H9 (cell line): ENCODE results near the gene MBD5. TPM values are rescaled to one million over a fixed set of nuclear protein-coding genes. Genes with fewer than 3 reads are reported as not detected.

ENCODE experiments used
- DNase-seq: peaks from one replicate; pipeline ENCODE4 v3.0.0-alpha.2; 2017
- H2AFZ ChIP-seq: one replicate; pipeline ENCODE4 v1.6.1; 2013; ENCODE audit warnings: mild to moderate bottlenecking, low read length, control low read depth, moderate library complexity
- H2AK5ac ChIP-seq: 2 replicates; pipeline ENCODE4 v1.6.1; 2013; ENCODE audit warnings: low read length, control low read depth, mixed read lengths; ENCODE audit not compliant: insufficient read length
- H2BK120ac ChIP-seq: one replicate; pipeline ENCODE4 v1.6.1; 2013; ENCODE audit warnings: low read depth, mild to moderate bottlenecking, low read length, control low read depth, inconsistent platforms; ENCODE audit not compliant: poor library complexity, severe bottlenecking
- H2BK12ac ChIP-seq: 2 replicates; pipeline ENCODE4 v1.6.1; 2013; ENCODE audit warnings: low read length, control low read depth, mixed read lengths, low read depth; ENCODE audit not compliant: insufficient read length
- H2BK15ac ChIP-seq: 2 replicates; pipeline ENCODE4 v1.6.1; 2013; ENCODE audit warnings: low read depth, low read length, control low read depth
- H2BK20ac ChIP-seq: one replicate; pipeline ENCODE4 v1.6.1; 2013; ENCODE audit warnings: low read depth, mild to moderate bottlenecking, low read length, control low read depth, inconsistent platforms; ENCODE audit not compliant: poor library complexity, severe bottlenecking
- H2BK5ac ChIP-seq: 2 replicates; pipeline ENCODE4 v1.6.1; 2013; ENCODE audit warnings: low read length, control low read depth, mixed read lengths; ENCODE audit not compliant: insufficient read length
- H3K14ac ChIP-seq: 2 replicates; pipeline ENCODE4 v1.6.1; 2013; ENCODE audit warnings: low read length, control low read depth; ENCODE audit not compliant: insufficient read depth
- H3K18ac ChIP-seq: 2 replicates; pipeline ENCODE4 v1.6.1; 2013; ENCODE audit warnings: low read depth, mild to moderate bottlenecking, mixed read lengths, low read length, control low read depth; ENCODE audit not compliant: insufficient read length
- H3K23ac ChIP-seq: 2 replicates; pipeline ENCODE4 v1.6.1; 2013; ENCODE audit warnings: low read length, control low read depth, mixed read lengths, low read depth; ENCODE audit not compliant: insufficient read length
- H3K23me2 ChIP-seq: 2 replicates; pipeline ENCODE4 v1.6.1; 2013; ENCODE audit warnings: low read depth, mild to moderate bottlenecking, mixed read lengths, low read length, control low read depth; ENCODE audit not compliant: insufficient read length, poor library complexity, severe bottlenecking
- H3K27ac ChIP-seq: 2 replicates; pipeline ENCODE4 v1.5.1; 2013; ENCODE audit warnings: low read length, control low read depth, mixed read lengths, low read depth; ENCODE audit not compliant: insufficient read length
- H3K27me3 ChIP-seq: 2 replicates; pipeline ENCODE4 v1.6.1; 2013; ENCODE audit warnings: low read length, control low read depth, inconsistent platforms; ENCODE audit not compliant: insufficient read depth
- H3K4ac ChIP-seq: 2 replicates; pipeline ENCODE4 v1.6.1; 2013; ENCODE audit warnings: low read depth, mild to moderate bottlenecking, control low read depth, inconsistent platforms, low read length, moderate library complexity
- H3K4me1 ChIP-seq: 2 replicates; pipeline ENCODE4 v1.6.1; 2013; ENCODE audit warnings: low read length, control low read depth, inconsistent platforms; ENCODE audit not compliant: insufficient read depth
- H3K4me2 ChIP-seq: 2 replicates; pipeline ENCODE4 v1.6.1; 2013; ENCODE audit warnings: low read length, control low read depth, mixed read lengths; ENCODE audit not compliant: insufficient read length, insufficient read depth
- H3K56ac ChIP-seq: 2 replicates; pipeline ENCODE4 v1.6.1; 2013; ENCODE audit warnings: low read depth, mild to moderate bottlenecking, mixed read lengths, low read length, control low read depth; ENCODE audit not compliant: insufficient read length
- H3K79me1 ChIP-seq: 2 replicates; pipeline ENCODE4 v1.6.1; 2013; ENCODE audit warnings: low read depth, mild to moderate bottlenecking, moderate library complexity, low read length, control low read depth, inconsistent platforms; ENCODE audit not compliant: insufficient read depth, poor library complexity, severe bottlenecking
- H3K79me2 ChIP-seq: 2 replicates; pipeline ENCODE4 v1.6.1; 2013; ENCODE audit warnings: low read length, control low read depth, inconsistent platforms; ENCODE audit not compliant: insufficient read depth
- H3K9ac ChIP-seq: 2 replicates; pipeline ENCODE4 v1.6.1; 2013; ENCODE audit warnings: low read length, control low read depth, mixed read lengths; ENCODE audit not compliant: insufficient read length; ENCODE audit errors: extremely low read depth
- H3K9me3 ChIP-seq: one replicate; pipeline ENCODE4 v1.6.1; 2013; ENCODE audit warnings: low read depth, low read length, inconsistent platforms; ENCODE audit not compliant: control insufficient read depth
- H3T11ph ChIP-seq: one replicate; pipeline ENCODE4 v1.6.1; 2013; ENCODE audit warnings: mild to moderate bottlenecking, low read length, control low read depth, inconsistent platforms
- H4K20me1 ChIP-seq: one replicate; pipeline ENCODE4 v1.6.1; 2013; ENCODE audit not compliant: control insufficient read depth, insufficient read length, insufficient read depth
- H4K5ac ChIP-seq: 2 replicates; pipeline ENCODE4 v1.6.1; 2013; ENCODE audit warnings: low read depth, mild to moderate bottlenecking, mixed read lengths, low read length, control low read depth; ENCODE audit not compliant: insufficient read length
- H4K8ac ChIP-seq: replicated peaks from 2 replicates; pipeline ENCODE4 v1.6.1; 2013; ENCODE audit warnings: low read length, control low read depth, mixed read lengths, low read depth; ENCODE audit not compliant: insufficient read length
- H4K91ac ChIP-seq: 2 replicates; pipeline ENCODE4 v1.6.1; 2013; ENCODE audit warnings: low read depth, mild to moderate bottlenecking, moderate library complexity, mixed read lengths, low read length, control low read depth; ENCODE audit not compliant: insufficient read length
- H3K27ac Mint-ChIP-seq, 3 experiments: 2 replicates in 2 of 3; 3 replicates in 1 of 3; pipeline ENCODE4 v1.8.0; 2020 to 2021; ENCODE audit warnings: mixed read lengths in 3 of 3, mild to moderate bottlenecking in 1 of 3, moderate library complexity in 1 of 3
- H3K27me3 Mint-ChIP-seq: 2 replicates; pipeline ENCODE4 v1.8.0; 2021; ENCODE audit warnings: low read depth, mild to moderate bottlenecking, moderate library complexity, mixed read lengths
- H3K36me3 Mint-ChIP-seq, 3 experiments: 2 replicates in 2 of 3; 3 replicates in 1 of 3; pipeline ENCODE4 v1.8.0; 2020 to 2021; ENCODE audit warnings: low read depth in 3 of 3, mixed read lengths in 3 of 3; ENCODE audit not compliant: insufficient read depth in 1 of 3
- H3K4me1 Mint-ChIP-seq, 2 experiments: 2 replicates each; pipeline ENCODE4 v1.8.0; 2020; ENCODE audit warnings: mixed read lengths in 2 of 2
- H3K4me3 Mint-ChIP-seq, 2 experiments: 2 replicates in 1 of 2; 3 replicates in 1 of 2; pipeline ENCODE4 v1.8.0; 2020 to 2021; ENCODE audit warnings: mild to moderate bottlenecking in 2 of 2, mixed read lengths in 2 of 2, moderate library complexity in 1 of 2
- H3K9me3 Mint-ChIP-seq, 2 experiments: 2 replicates in 1 of 2; 3 replicates in 1 of 2; pipeline ENCODE4 v1.8.0; 2020; ENCODE audit warnings: mild to moderate bottlenecking in 2 of 2, mixed read lengths in 2 of 2, moderate library complexity in 1 of 2
- CTCF ChIP-seq: fragments of 200-600 bp; sonication (generic); conservative IDR thresholded peaks from 3 replicates; pipeline ENCODE4 v1.8.0; 2021; ENCODE audit warnings: antibody characterized with exemption, mild to moderate bottlenecking
- WGBS: extraction: QIAGEN DNeasy Blood & Tissue Kit; methylation state at CpG from one replicate; pipeline ENCODE4 v1.1.7; 2013; ENCODE audit warnings: missing lambda C conversion rate, low lambda C conversion rate, mixed read lengths; ENCODE audit not compliant: insufficient read length; ENCODE audit errors: extremely low coverage; 5-methylcytosine and 5-hydroxymethylcytosine counted together
- total RNA-seq: library from RNA; stranded (reverse); gene quantifications from 2 replicates; pipeline ENCODE4 v1.2.1, GENCODE V29; 2021

Gene MBD5
- total RNA-seq, 1 experiment from 2014 or later, result 23.1 TPM

DNA sequence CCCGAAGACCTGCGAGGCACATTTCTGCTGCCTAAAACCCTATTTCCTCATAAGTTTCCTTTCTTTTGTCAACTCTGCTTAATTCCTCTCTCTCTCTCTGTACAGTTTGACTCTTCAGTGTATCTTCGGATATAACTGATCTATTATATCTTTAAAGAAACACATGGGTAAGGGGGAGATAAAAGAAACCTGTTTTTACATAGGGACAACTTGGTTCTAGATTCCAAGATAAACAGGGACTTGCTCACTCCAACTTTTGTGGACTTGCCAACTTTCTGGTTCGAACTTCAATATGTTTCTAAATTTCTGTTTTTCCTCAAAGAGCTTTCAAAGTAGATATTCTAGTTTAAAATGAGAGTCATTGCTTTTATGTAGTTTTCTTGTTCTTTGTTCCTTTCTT lies 441.0 kb downstream of the MBD5 start:
- H4K20me1 ChIP-seq, result no peaks in the 10 kb centered on the region
- H3K9ac ChIP-seq, result no peak overlapping the region
- no peak for DNase-seq
- no peak overlapping the region for H3K27ac ChIP-seq
- H3K4me2 ChIP-seq, result no peak overlapping the region
- no peak overlapping the region for H3K14ac ChIP-seq
- H2BK20ac ChIP-seq, result no peak overlapping the region
- H2BK120ac ChIP-seq, result no peak overlapping the region
- no peaks in the 10 kb centered on the region for H3K36me3 Mint-ChIP-seq
- H3K9me3 ChIP-seq, result no peaks in the 10 kb centered on the region
- H2AFZ ChIP-seq, result no peak overlapping the region
- no peak overlapping the region for H3K18ac ChIP-seq
- H2AK5ac ChIP-seq, result no peak overlapping the region
- H3K79me1 ChIP-seq, result no peaks in the 10 kb centered on the region
- H3K4me3 Mint-ChIP-seq, result no peak overlapping the region
- no peak for TF ChIP-seq CTCF
- no peaks in the 10 kb centered on the region for H3K9me3 Mint-ChIP-seq
- no peak overlapping the region for H2BK15ac ChIP-seq
- no peak overlapping the region for H3K56ac ChIP-seq
- H4K8ac ChIP-seq, result no peak overlapping the region
- no peaks in the 10 kb centered on the region for H3K4me1 ChIP-seq
- no peaks in the 10 kb centered on the region; a peak in 1 of 4 replicates for H3K4me1 Mint-ChIP-seq
- WGBS, result no CpG with 5 or more reads among the region's 4 CpGs
- no peaks in the 10 kb centered on the region for H3K27me3 ChIP-seq
- no peak overlapping the region for H4K91ac ChIP-seq
- no peak overlapping the region for H3T11ph ChIP-seq
- no peak overlapping the region; a peak in 1 of 7 replicates for H3K27ac Mint-ChIP-seq
- no peaks in the 10 kb centered on the region for H3K23me2 ChIP-seq
- no peak overlapping the region for H3K23ac ChIP-seq
- H4K5ac ChIP-seq, result no peak overlapping the region
- no peaks in the 10 kb centered on the region for H3K79me2 ChIP-seq
- no peak overlapping the region for H3K4ac ChIP-seq
- H2BK12ac ChIP-seq, result no peak overlapping the region
- H2BK5ac ChIP-seq, result no peak overlapping the region
- no peaks in the 10 kb centered on the region for H3K27me3 Mint-ChIP-seq
